Osteoblast (primary cell): ENCODE results near the gene MPZL3. TPM values are rescaled to one million over a fixed set of nuclear protein-coding genes. Genes with fewer than 3 reads are reported as not detected.

Experiments
- DNase-seq: peaks from one replicate; pipeline ENCODE4 v3.0.0; 2011; ENCODE audit warnings: low spot score, mixed read lengths; ENCODE audit not compliant: insufficient read length; ENCODE audit errors: missing footprints
- H2AFZ ChIP-seq: 2 replicates; pipeline ENCODE4 v1.6.0; 2011; ENCODE audit warnings: mild to moderate bottlenecking, low read length
- H3K27ac ChIP-seq: 2 replicates; pipeline ENCODE4 v1.5.1; 2011; ENCODE audit warnings: mild to moderate bottlenecking, low read depth, low read length, moderate library complexity
- H3K27me3 ChIP-seq: 2 replicates; pipeline ENCODE4 v1.6.0; 2012; ENCODE audit warnings: mild to moderate bottlenecking, control low read depth, inconsistent platforms, low read length, moderate library complexity; ENCODE audit not compliant: insufficient read depth
- H3K36me3 ChIP-seq: 2 replicates; pipeline ENCODE4 v1.5.1; 2011; ENCODE audit warnings: mild to moderate bottlenecking, low read length, control low read depth, moderate library complexity; ENCODE audit not compliant: insufficient read depth
- H3K4me1 ChIP-seq: 2 replicates; pipeline ENCODE4 v1.5.1; 2011; ENCODE audit warnings: mild to moderate bottlenecking, low read length, control low read depth, moderate library complexity; ENCODE audit not compliant: insufficient read depth
- H3K4me2 ChIP-seq: 2 replicates; pipeline ENCODE4 v1.6.0; 2011; ENCODE audit warnings: mild to moderate bottlenecking, low read length; ENCODE audit not compliant: insufficient read depth
- H3K4me3 ChIP-seq: fragments of 200-600 bp; sonication (generic); 3 replicates; pipeline ENCODE4 v1.5.1; 2012; ENCODE audit warnings: mild to moderate bottlenecking, low read length, inconsistent platforms; ENCODE audit not compliant: insufficient read depth
- H3K79me2 ChIP-seq: 2 replicates; pipeline ENCODE4 v1.6.0; 2012; ENCODE audit warnings: mild to moderate bottlenecking, low read length, control low read depth, inconsistent platforms; ENCODE audit not compliant: insufficient read depth
- H3K9me3 ChIP-seq: 2 replicates; pipeline ENCODE4 v1.5.1; 2011; ENCODE audit warnings: low read depth, low read length, control low read depth
- H4K20me1 ChIP-seq: 2 replicates; pipeline ENCODE4 v1.6.0; 2012; ENCODE audit warnings: mild to moderate bottlenecking, low read length, control low read depth; ENCODE audit not compliant: insufficient read depth
- total RNA-seq: library from RNA; depleted of rRNA; stranded (reverse); fragments of >200 nt; gene quantifications from 2 replicates; pipeline ENCODE4 v1.2.3, GENCODE V29; 2012
- TF ChIP-seq, protein P1 (sequence below): IDR thresholded peaks from 2 replicates; pipeline ENCODE4 v1.5.1; 2011; ENCODE audit warnings: mild to moderate bottlenecking, low read depth, low read length, moderate library complexity; ENCODE audit errors: extremely low read depth

The MPZL3 gene
- total RNA-seq, 1 donor, result 1.8 TPM

DNA sequence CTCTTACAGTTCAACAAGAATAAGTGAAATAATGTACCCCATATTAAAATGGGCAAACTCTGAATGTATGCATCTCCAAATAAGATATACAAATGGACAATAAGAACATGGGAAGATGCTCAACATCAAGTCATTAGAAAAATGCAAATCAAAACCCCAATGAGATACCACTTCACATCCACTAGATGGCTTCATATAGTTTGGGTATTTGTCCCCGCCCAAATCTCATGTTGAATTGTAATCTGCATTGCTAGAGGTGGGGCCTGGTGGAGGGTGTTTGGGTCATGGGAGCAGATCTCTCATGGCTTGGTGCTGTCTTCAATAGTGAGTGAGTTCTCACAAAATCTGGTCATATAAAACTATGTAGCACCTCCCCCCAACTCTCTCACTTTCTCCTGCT is 6.2 kb upstream of the MPZL3 start:
- peaks cover 31% of the 10 kb centered on the region for H3K27me3 ChIP-seq
- H2AFZ ChIP-seq, result no peak overlapping the region
- no peaks in the 10 kb centered on the region for H3K36me3 ChIP-seq
- no peak overlapping the region for H3K4me2 ChIP-seq
- no peaks in the 10 kb centered on the region for H3K4me1 ChIP-seq
- no peaks in the 10 kb centered on the region for H4K20me1 ChIP-seq
- no peak for DNase-seq
- no peaks in the 10 kb centered on the region for H3K9me3 ChIP-seq
- no peak overlapping the region for H3K27ac ChIP-seq
- no peak overlapping the region for H3K4me3 ChIP-seq
- H3K79me2 ChIP-seq, result no peaks in the 10 kb centered on the region
- TF ChIP-seq, protein P1, sequence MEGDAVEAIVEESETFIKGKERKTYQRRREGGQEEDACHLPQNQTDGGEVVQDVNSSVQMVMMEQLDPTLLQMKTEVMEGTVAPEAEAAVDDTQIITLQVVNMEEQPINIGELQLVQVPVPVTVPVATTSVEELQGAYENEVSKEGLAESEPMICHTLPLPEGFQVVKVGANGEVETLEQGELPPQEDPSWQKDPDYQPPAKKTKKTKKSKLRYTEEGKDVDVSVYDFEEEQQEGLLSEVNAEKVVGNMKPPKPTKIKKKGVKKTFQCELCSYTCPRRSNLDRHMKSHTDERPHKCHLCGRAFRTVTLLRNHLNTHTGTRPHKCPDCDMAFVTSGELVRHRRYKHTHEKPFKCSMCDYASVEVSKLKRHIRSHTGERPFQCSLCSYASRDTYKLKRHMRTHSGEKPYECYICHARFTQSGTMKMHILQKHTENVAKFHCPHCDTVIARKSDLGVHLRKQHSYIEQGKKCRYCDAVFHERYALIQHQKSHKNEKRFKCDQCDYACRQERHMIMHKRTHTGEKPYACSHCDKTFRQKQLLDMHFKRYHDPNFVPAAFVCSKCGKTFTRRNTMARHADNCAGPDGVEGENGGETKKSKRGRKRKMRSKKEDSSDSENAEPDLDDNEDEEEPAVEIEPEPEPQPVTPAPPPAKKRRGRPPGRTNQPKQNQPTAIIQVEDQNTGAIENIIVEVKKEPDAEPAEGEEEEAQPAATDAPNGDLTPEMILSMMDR, result peak; percentile 34

GRCh38 chr11:118252688-118253087 is 523 bp upstream of the MPZL3 start:
- H4K20me1 ChIP-seq, result no peaks in the 10 kb centered on the region
- no peak overlapping the region for H3K27ac ChIP-seq
- peak overlapping the region; percentile 96 for H3K4me2 ChIP-seq
- H3K4me1 ChIP-seq, result peaks cover 2% of the 10 kb centered on the region
- peak overlapping the region; percentile 99 for H2AFZ ChIP-seq
- H3K4me3 ChIP-seq, result no peak overlapping the region
- no peaks in the 10 kb centered on the region for H3K36me3 ChIP-seq
- TF ChIP-seq, protein P1, result no peak
- no peaks in the 10 kb centered on the region for H3K9me3 ChIP-seq
- H3K79me2 ChIP-seq, result no peaks in the 10 kb centered on the region
- peaks cover 20% of the 10 kb centered on the region for H3K27me3 ChIP-seq
- DNase-seq, result no peak

DNA sequence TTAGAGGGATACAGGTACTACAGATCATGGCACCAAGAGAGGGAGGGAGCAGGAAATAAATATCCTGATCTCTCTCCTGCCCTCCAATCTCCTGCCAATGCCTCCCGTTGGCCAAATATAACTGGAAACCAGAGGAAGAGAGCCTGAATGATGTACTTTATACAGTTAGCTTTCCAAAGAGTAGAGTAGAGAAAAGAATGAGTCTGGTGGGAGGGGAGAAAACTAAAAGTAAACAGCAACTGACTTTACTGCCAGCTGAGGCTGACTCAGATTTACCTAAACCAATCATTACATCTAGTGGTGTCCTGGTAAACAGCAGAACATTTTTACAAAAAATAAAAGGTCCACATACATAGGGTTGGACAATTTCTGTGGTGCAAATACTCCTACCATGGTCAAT is 5.1 kb downstream of the MPZL3 start:
- no peak overlapping the region for H3K27ac ChIP-seq
- no peaks in the 10 kb centered on the region for H3K9me3 ChIP-seq
- no peak overlapping the region for H3K4me3 ChIP-seq
- no peaks in the 10 kb centered on the region for H3K79me2 ChIP-seq
- TF ChIP-seq, protein P1, result no peak
- peaks cover 10% of the 10 kb centered on the region for H3K27me3 ChIP-seq
- H4K20me1 ChIP-seq, result no peaks in the 10 kb centered on the region
- no peaks in the 10 kb centered on the region for H3K4me1 ChIP-seq
- H2AFZ ChIP-seq, result no peak overlapping the region
- DNase-seq, result peak; percentile 32
- no peaks in the 10 kb centered on the region for H3K36me3 ChIP-seq
- H3K4me2 ChIP-seq, result no peak overlapping the region

GRCh38 chr11:118245936-118246562 is 6.1 kb downstream of the MPZL3 start:
- no peak overlapping the region for H3K4me3 ChIP-seq
- H3K79me2 ChIP-seq, result no peaks in the 10 kb centered on the region
- TF ChIP-seq, protein P1, result no peak
- DNase-seq, result no peak
- no peak overlapping the region for H3K27ac ChIP-seq
- no peaks in the 10 kb centered on the region for H4K20me1 ChIP-seq
- H3K9me3 ChIP-seq, result no peaks in the 10 kb centered on the region
- no peaks in the 10 kb centered on the region for H3K4me1 ChIP-seq
- no peak overlapping the region for H2AFZ ChIP-seq
- no peak overlapping the region for H3K4me2 ChIP-seq
- H3K27me3 ChIP-seq, result peaks cover 8% of the 10 kb centered on the region
- H3K36me3 ChIP-seq, result no peaks in the 10 kb centered on the region
